ENCODE measurements around the gene SPSB3.

The SPSB3 gene

GRCh38 chr16:1773703-1774447, 8.5 kb downstream of the SPSB3 start:
- DNase-seq, result no peak

- peak; percentile 85 for DNase-seq
Observed at GRCh38 chr16:1772908-1773702, 9.3 kb downstream of the SPSB3 start, which contains the start of gene MRPS34. TSS of gene MRPS34 (minus strand) at chr16:1773134. CDS start at chr16:1773119, 15 bp downstream.

- no peak for DNase-seq
Observed at GRCh38 chr16:1772362-1772907, 9.9 kb downstream of the SPSB3 start, which contains the start of gene EME2. TSS of gene EME2 (plus strand) at chr16:1772810. CDS start at chr16:1773228, 418 bp downstream.

GRCh38 chr16:1771864-1772361, 10.5 kb downstream of the SPSB3 start:
- no peak for DNase-seq

GRCh38 chr16:1771188-1771863, 11.0 kb downstream of the SPSB3 start, which contains the start of gene NME3:
TSS of gene NME3 (minus strand) at chr16:1771543. CDS start at chr16:1771534, 9 bp downstream.
- no peak for DNase-seq

- peak; percentile 71 for DNase-seq
Observed at GRCh38 chr16:1770328-1771187, 11.8 kb downstream of the SPSB3 start.

GRCh38 chr16:1769402-1770300, 12.7 kb downstream of the SPSB3 start:
- DNase-seq, result no peak

- no peak for DNase-seq
Observed at GRCh38 chr16:1768767-1769401, 13.5 kb downstream of the SPSB3 start.

GRCh38 chr16:1768061-1768766, 14.2 kb downstream of the SPSB3 start:
- DNase-seq, result no peak

- DNase-seq, result no peak
Observed at GRCh38 chr16:1767116-1767994, 15.0 kb downstream of the SPSB3 start.

GRCh38 chr16:1766701-1767100, 15.7 kb downstream of the SPSB3 start:
- DNase-seq, result no peak

- no peak for DNase-seq
Observed at GRCh38 chr16:1766231-1766630, 16.1 kb downstream of the SPSB3 start.

GRCh38 chr16:1765826-1766225, 16.5 kb downstream of the SPSB3 start:
- no peak for DNase-seq

GRCh38 chr16:1764971-1765370, 17.4 kb downstream of the SPSB3 start:
- DNase-seq, result no peak

- DNase-seq, result no peak
Observed at GRCh38 chr16:1763521-1764511, 18.6 kb downstream of the SPSB3 start.

GRCh38 chr16:1762879-1763520, 19.4 kb downstream of the SPSB3 start:
- DNase-seq, result no peak

Measured in NCI-H2107 (cell line).